Adrenal gland (tissue), 12 donors: ENCODE measurements around the gene CGB3. TPM values are rescaled to one million over a fixed set of nuclear protein-coding genes. Genes with fewer than 3 reads are reported as not detected.
"Not testable (repeated sequence)": the region's sequence is repeated elsewhere in the genome, so short reads cannot be mapped to it uniquely, and the experiment has no call there.

Experiments used
- DNase-seq, 7 donors: peaks; one replicate each; pipeline ENCODE4 v3.0.0-alpha.2; 2019 to 2020
- H3K27ac ChIP-seq, 5 donors: fragments of 200-600 bp; sonication (generic) in 4 of 5; 1 replicate in 3 of 5; 2 replicates in 2 of 5; pipeline versions ENCODE4 v1.5.1 to v1.8.0; 2016 to 2020; ENCODE audit warnings: mild to moderate bottlenecking in 1 of 5
- H3K27me3 ChIP-seq: fragments of 200-600 bp; 2 replicates; pipeline ENCODE4 v1.8.0; 2021
- H3K36me3 ChIP-seq, 2 donors: fragments of 200-600 bp; replicated peaks in 1 of 2; 1 replicate in 1 of 2; 2 replicates in 1 of 2; pipeline versions ENCODE4 v1.5.1 to v1.8.0; 2018 to 2022
- H3K4me1 ChIP-seq, 2 donors: fragments of 200-600 bp; replicated peaks in 1 of 2; 1 replicate in 1 of 2; 2 replicates in 1 of 2; pipeline versions ENCODE4 v1.5.1 to v1.8.0; 2018 to 2021
- H3K4me3 ChIP-seq, 4 donors: fragments of 200-600 bp; sonication (generic) in 3 of 4; one replicate each; pipeline ENCODE4 v1.5.1; 2016 to 2018
- H3K9me3 ChIP-seq, 3 donors: fragments of 200-600 bp; sonication (generic) in 1 of 3; replicated peaks in 1 of 3; 1 replicate in 2 of 3; 2 replicates in 1 of 3; pipeline versions ENCODE4 v1.5.1 to v1.8.0; 2016 to 2021
- POLR2A ChIP-seq, 2 donors: fragments of 450-650 bp; IDR thresholded peaks; one replicate each; pipeline ENCODE4 v1.6.1; 2017; ENCODE audit warnings: antibody characterized with exemption in 2 of 2, mild to moderate bottlenecking in 2 of 2, moderate library complexity in 1 of 2
- WGBS, 4 donors: extraction: QIAGEN DNeasy Blood & Tissue Kit in 2 of 4; methylation state at CpG; one replicate each; pipeline versions ENCODE4 v1.1.5 to v1.1.7; 2013 to 2017; 5-methylcytosine and 5-hydroxymethylcytosine counted together
- intact Hi-C, 2 donors: fragments of 100-400 bp; cut with DNase I; formaldehyde crosslinking; loops; one replicate each; pipeline versions ENCODE4 v1.14.1 to v1.15.0; 2022 to 2023
- polyA plus RNA-seq, 3 donors: library from polyadenylated mRNA; stranded (reverse); fragments of 200-250 nt in 2 of 3; fragments of 350-450 nt in 1 of 3; fragmentation: Illumina TruSeq in 1 of 3; extraction: RNeasy Lipid Tissue Mini Kit (QIAGEN cat#74804) in 1 of 3; gene quantifications; one replicate each; pipeline ENCODE4 v1.2.3, GENCODE V29; 2013 to 2014
- total RNA-seq, 9 donors: library from RNA; depleted of rRNA in 4 of 9; stranded (reverse); fragments of >200 nt in 4 of 9; fragments of 120-200 nt in 1 of 9; fragmentation: NEBNext Ultra II Directional in 1 of 9; extraction: Animal tissue kit (Norgen Biotek cat#: 25700) in 1 of 9; gene quantifications; one replicate each; pipeline versions ENCODE4 v1.1.0 to v1.2.4, GENCODE V29; 2013 to 2023
- TF ChIP-seq, protein P1 (sequence below), 6 experiments: fragments of 450-650 bp in 4 of 6; fragments of 200-600 bp in 2 of 6; sonication (generic) in 1 of 6; IDR thresholded peaks; 1 replicate in 5 of 6; 2 replicates in 1 of 6; pipeline versions ENCODE4 v1.5.1 to v1.8.0; 2016 to 2021; ENCODE audit warnings: antibody characterized with exemption in 6 of 6, mild to moderate bottlenecking in 2 of 6, moderate library complexity in 1 of 6
- donor health status: healthy with polysubstance abuse.
- donor health status: Bipolar disorder and iron deficiency.
- donor health status: DM: yes; HTN: yes; CAD: no.
- donor health status: DM: no; HTN: no; CAD: no.
- donor health status: DM: no; HTN: no; CAD: no.
- donor health status: DM: yes; HTN: yes; CAD: no.

Gene CGB3
- total and polyA plus RNA-seq, 12 donors: not detected

DNA sequence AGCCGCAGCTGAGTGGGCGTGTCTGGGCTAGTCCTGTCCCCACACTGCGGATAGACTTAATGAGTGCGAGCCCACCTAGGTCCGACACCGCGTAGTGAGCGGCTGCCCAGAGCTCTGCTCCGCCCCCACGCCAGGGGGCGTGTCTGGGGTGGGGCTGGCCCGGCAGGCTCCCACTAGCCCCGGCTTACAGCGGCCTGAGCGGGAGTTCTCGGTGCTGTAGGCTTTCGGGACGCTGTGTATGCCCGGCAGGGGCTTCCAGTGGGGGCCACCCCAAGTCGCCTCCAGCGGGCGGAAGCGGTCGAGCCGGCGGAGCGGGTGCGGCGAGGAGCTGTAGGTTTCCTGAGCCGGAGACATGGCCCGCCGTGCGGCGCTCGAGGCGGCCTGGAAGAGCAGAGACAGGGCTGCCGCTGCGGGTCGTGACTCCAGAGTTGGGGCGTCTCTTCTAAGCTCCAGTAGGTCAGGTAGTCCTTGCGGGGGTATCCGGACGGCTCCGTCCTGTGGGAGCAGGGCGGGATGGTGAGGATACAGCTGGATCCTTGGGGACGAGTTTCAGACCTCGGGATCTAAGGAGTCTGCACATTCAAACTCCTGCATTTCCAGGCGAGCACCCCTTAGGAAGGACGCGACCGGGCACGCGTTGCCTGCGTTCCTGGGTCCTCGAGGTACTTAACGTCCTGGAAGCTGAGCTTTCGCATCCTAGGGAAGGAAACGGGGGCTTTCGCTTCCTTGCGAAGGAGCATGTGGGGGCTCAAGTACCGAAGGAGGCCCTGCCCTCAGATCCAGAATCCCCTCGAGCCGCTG lies 32.2 kb upstream of the CGB3 start:
- intact Hi-C loops: no loop called here
- no peaks in the 10 kb centered on the region for H3K36me3 ChIP-seq
- DNase-seq: peak in 6 of 7 donors; percentile 26 to 56 (median 46)
- peak overlapping the region in 2 of 4 donors; percentile 6 to 48 for H3K4me3 ChIP-seq
- H3K4me1 ChIP-seq: peaks cover 0 to 22% of the 10 kb centered on the region in 2 donors
- H3K27me3 ChIP-seq: peaks cover 5% of the 10 kb centered on the region
- H3K27ac ChIP-seq: no peak overlapping the region
- WGBS, 4 donors: 0 to 2% (median 2%) methylated on average over 5 to 63 of the region's 63 CpGs
- TF ChIP-seq, protein P1, sequence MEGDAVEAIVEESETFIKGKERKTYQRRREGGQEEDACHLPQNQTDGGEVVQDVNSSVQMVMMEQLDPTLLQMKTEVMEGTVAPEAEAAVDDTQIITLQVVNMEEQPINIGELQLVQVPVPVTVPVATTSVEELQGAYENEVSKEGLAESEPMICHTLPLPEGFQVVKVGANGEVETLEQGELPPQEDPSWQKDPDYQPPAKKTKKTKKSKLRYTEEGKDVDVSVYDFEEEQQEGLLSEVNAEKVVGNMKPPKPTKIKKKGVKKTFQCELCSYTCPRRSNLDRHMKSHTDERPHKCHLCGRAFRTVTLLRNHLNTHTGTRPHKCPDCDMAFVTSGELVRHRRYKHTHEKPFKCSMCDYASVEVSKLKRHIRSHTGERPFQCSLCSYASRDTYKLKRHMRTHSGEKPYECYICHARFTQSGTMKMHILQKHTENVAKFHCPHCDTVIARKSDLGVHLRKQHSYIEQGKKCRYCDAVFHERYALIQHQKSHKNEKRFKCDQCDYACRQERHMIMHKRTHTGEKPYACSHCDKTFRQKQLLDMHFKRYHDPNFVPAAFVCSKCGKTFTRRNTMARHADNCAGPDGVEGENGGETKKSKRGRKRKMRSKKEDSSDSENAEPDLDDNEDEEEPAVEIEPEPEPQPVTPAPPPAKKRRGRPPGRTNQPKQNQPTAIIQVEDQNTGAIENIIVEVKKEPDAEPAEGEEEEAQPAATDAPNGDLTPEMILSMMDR (IDR thresholded peaks at IDR 0.05): peak in 3 of 6 experiments; percentile 22 to 34 (median 24)
- no peak for TF ChIP-seq POLR2A (IDR thresholded peaks at IDR 0.05)
- H3K9me3 ChIP-seq: no peaks in the 10 kb centered on the region

DNA sequence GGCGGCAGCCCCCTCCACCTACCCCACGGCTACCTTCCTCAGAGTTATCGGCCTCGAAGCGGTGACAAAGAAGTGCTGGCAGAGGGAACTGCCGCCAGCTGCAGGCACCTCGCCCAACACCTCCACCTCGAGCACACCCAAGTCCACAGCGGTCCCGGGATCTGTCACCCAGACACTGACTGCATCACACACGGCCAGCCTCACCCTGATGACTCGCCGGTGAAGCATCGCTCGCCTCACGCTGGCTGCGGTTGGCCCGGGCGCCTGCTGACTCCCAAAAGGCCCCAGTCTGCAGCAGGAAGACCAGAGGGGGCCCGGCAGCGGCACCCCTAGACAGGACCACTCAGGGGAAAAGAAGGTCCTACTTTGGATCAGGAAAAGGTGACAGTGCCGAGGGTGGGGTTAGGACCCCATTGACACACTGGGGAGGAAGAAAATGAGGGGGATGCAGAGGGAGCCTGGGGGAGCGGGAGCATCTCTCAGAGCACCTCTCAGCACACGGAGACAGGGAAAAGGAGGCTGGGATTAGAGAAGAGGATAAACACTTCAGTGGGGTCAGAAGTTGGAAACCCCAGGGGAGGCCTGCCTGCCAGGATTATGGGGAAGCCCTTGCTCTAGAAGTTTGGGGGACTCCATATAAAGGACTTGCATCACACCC lies 26.4 kb upstream of the CGB3 start:
- H3K4me3 ChIP-seq, H3K4me1 ChIP-seq, H3K9me3 ChIP-seq, H3K27me3 ChIP-seq, H3K27ac ChIP-seq, intact Hi-C loops, H3K36me3 ChIP-seq, DNase-seq: not testable (repeated sequence)
- WGBS, 4 donors: 72 to 81% (median 77%) methylated on average over 11 to 24 of the region's 24 CpGs

DNA sequence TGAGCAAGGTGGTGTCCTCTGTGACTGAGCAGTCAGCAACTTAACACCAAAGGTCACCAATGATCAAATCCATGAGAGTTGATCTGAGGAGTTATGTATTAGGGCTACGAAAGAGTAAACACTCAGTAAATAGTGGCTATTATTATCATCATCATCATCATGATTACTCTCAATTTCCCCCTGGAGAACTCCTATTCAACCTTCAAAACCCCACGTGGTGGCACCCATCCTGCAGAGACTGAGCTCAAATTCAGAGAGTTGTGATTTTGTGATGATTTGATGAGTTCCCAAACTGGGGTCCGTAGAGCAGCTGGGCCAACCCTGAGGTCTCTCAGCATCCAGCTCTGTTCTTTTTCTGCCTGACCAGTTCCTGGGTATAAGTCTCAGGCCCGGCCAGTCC lies 25.7 kb upstream of the CGB3 start:
- intact Hi-C loops, DNase-seq, H3K4me3 ChIP-seq, H3K9me3 ChIP-seq, H3K4me1 ChIP-seq, H3K27ac ChIP-seq, H3K36me3 ChIP-seq, H3K27me3 ChIP-seq: not testable (repeated sequence)
- WGBS, 4 donors: 66 to 80% (median 79%) methylated on average over 2 to 3 of the region's 4 CpGs

DNA sequence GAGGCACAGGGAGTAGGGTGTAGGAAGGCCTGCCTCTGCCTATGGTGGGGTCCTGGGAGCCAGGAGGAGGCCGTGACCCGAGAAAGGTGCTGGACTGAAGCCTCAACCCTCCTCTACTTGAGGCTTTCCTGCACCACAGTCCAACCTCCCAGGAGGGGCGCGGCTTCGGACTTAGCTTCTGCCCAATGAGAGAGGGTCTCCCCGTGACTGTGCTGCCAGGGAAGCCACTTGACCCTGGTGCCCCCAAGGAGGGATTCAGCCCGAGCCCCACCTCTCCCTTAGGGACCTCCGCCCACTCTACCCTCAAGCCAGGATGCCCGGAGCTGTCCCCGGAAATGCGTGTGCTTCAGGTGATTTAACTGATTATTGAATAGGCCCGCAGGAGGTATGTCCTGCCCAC lies 24.9 kb upstream of the CGB3 start, which contains the start of gene CGB8:
CGB8 (minus strand) TSS at position 101 of the 400 bp plus-strand sequence. CDS start 372 bp downstream, outside the sequence.
- H3K9me3 ChIP-seq, H3K27ac ChIP-seq, H3K27me3 ChIP-seq, H3K4me3 ChIP-seq, H3K4me1 ChIP-seq, DNase-seq, intact Hi-C loops, H3K36me3 ChIP-seq: not testable (repeated sequence)
- WGBS, 4 donors: 80 to 100% (median 85%) methylated on average over 3 to 10 of the region's 12 CpGs

DNA sequence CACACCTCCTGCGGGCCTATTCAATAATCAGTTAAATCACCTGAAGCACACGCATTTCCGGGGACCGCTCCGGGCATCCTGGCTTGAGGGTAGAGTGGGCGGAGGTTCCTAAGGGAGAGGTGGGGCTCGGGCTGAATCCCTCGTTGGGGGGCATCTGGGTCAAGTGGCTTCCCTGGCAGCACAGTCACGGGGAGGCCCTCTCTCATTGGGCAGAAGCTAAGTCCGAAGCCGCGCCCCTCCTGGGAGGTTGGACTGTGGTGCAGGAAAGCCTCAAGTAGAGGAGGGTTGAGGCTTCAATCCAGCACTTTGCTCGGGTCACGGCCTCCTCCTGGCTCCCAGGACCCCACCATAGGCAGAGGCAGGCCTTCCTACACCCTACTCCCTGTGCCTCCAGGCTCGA lies 19.4 kb upstream of the CGB3 start, which contains the start of gene CGB5:
CGB5 (plus strand) TSS at position 301 of the 400 bp plus-strand sequence. CDS start 362 bp downstream, outside the sequence.
- H3K27ac ChIP-seq, intact Hi-C loops, H3K36me3 ChIP-seq, DNase-seq, H3K4me1 ChIP-seq, H3K9me3 ChIP-seq, H3K4me3 ChIP-seq, H3K27me3 ChIP-seq: not testable (repeated sequence)
- 60 to 86% (median 78%) methylated on average over 6 to 14 of the region's 15 CpGs for WGBS, 4 donors

DNA sequence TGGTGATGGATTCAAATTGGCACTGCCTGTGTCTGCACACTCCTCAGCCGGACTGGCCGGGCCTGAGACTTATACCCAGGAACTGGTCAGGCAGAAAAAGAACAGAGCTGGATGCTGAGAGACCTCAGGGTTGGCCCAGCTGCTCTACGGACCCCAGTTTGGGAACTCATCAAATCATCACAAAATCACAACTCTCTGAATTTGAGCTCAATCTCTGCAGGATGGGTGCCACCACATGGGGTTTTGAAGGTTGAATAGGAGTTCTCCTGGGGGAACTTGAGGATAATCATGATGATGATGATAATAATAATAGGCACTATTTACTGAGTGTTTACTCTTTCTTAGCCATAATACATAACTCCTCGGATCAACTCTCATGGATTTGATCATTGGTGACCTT lies 18.5 kb upstream of the CGB3 start:
- intact Hi-C loops, DNase-seq, H3K27me3 ChIP-seq, H3K36me3 ChIP-seq, H3K4me3 ChIP-seq, H3K27ac ChIP-seq, H3K9me3 ChIP-seq, H3K4me1 ChIP-seq: not testable (repeated sequence)
- WGBS, 4 donors: 68 to 91% (median 78%) methylated on average over 2 to 3 of the region's 4 CpGs
